Tibial nerve (tissue), 4 donors: ENCODE results near the gene ABCB4. TPM values are rescaled to one million over a fixed set of nuclear protein-coding genes. Genes with fewer than 3 reads are reported as not detected.
A peak's percentile ranks its signal among the peaks of the same experiment; 100 is the strongest.

Source experiments
- DNase-seq, 2 donors: peaks; one replicate each; pipeline ENCODE4 v3.0.0-alpha.2; 2019; ENCODE audit warnings: low spot score in 2 of 2
- H3K27ac ChIP-seq, 4 donors: fragments of 200-600 bp; sonication (generic) in 3 of 4; one replicate each; pipeline ENCODE4 v1.5.1; 2017 to 2019; ENCODE audit warnings: mild to moderate bottlenecking in 1 of 4
- H3K27me3 ChIP-seq, 2 donors: fragments of 200-600 bp; sonication (generic) in 1 of 2; one replicate each; pipeline versions ENCODE4 v1.5.1 to v1.6.0; 2017 to 2019
- H3K36me3 ChIP-seq, 3 donors: fragments of 200-600 bp; sonication (generic); one replicate each; pipeline ENCODE4 v1.5.1; 2018 to 2019
- H3K4me1 ChIP-seq, 4 donors: fragments of 200-600 bp; sonication (generic) in 3 of 4; one replicate each; pipeline ENCODE4 v1.5.1; 2017 to 2019
- H3K4me3 ChIP-seq, 4 donors: fragments of 200-600 bp; sonication (generic) in 3 of 4; one replicate each; pipeline ENCODE4 v1.5.1; 2017 to 2019; ENCODE audit warnings: mild to moderate bottlenecking in 1 of 4, moderate library complexity in 1 of 4
- H3K9me3 ChIP-seq, 4 donors: fragments of 200-600 bp; sonication (generic) in 3 of 4; one replicate each; pipeline ENCODE4 v1.5.1; 2017 to 2019
- EP300 ChIP-seq, 2 donors: sonication (generic); formaldehyde crosslinking; IDR thresholded peaks; one replicate each; pipeline ENCODE4 v1.6.1; 2017; ENCODE audit warnings: antibody characterized with exemption in 2 of 2, mild to moderate bottlenecking in 1 of 2
- POLR2A ChIP-seq, 2 donors: fragments of 450-650 bp; IDR thresholded peaks; one replicate each; pipeline ENCODE4 v1.6.1; 2017; ENCODE audit warnings: antibody characterized with exemption in 2 of 2, mild to moderate bottlenecking in 2 of 2, moderate library complexity in 2 of 2
- WGBS, 2 donors: methylation state at CpG; one replicate each; pipeline ENCODE4 v1.1.5; 2018; 5-methylcytosine and 5-hydroxymethylcytosine counted together
- total RNA-seq, 4 donors: library from RNA; depleted of rRNA; stranded (reverse); fragments of >200 nt; gene quantifications; one replicate each; pipeline ENCODE4 v1.1.0, GENCODE V29; 2016
- TF ChIP-seq, protein P1 (sequence below), 5 experiments: fragments of 200-600 bp in 3 of 5; fragments of 450-650 bp in 2 of 5; sonication (generic) in 3 of 5; IDR thresholded peaks; one replicate each; pipeline ENCODE4 v1.5.1; 2016 to 2019; ENCODE audit warnings: antibody characterized with exemption in 5 of 5, mild to moderate bottlenecking in 3 of 5, moderate library complexity in 2 of 5

ABCB4 gene
- total RNA-seq, 4 donors from 2014 or later = 0.42 to 2.0 (median 1.00) TPM

- 90 to 97% methylated on average over 2 of the region's 2 CpGs for WGBS, 2 donors
- Histone ChIP-seq H3K36me3 (no peaks in the 10 kb centered on the region), H3K4me1 (no peaks in the 10 kb centered on the region), H3K4me3 (no peak overlapping the region), H3K27ac (no peak overlapping the region), H3K27me3 (no peaks in the 10 kb centered on the region), H3K9me3 (no peaks in the 10 kb centered on the region)
- no peak for DNase-seq
- no peak for TF ChIP-seq EP300 (IDR thresholded peaks at IDR 0.05)
These were observed 15.5 kb downstream of the ABCB4 start for GRCh38 chr7:87459941-87460340.

GRCh38 chr7:87458148-87458547 is 17.3 kb downstream of the ABCB4 start:
- Histone ChIP-seq H3K9me3 (no peaks in the 10 kb centered on the region), H3K27me3 (no peaks in the 10 kb centered on the region), H3K4me1 (no peaks in the 10 kb centered on the region), H3K4me3 (no peak overlapping the region), H3K36me3 (no peaks in the 10 kb centered on the region), H3K27ac (peak overlapping the region in 1 of 4 donors; percentile 19)
- WGBS, 2 donors = 45% methylated on average over 3 of the region's 3 CpGs
- DNase-seq = no peak
- TF ChIP-seq POLR2A (IDR thresholded peaks at IDR 0.05) = no peak

- no peak overlapping the region for H3K27ac ChIP-seq
- WGBS, 2 donors = 52 to 60% methylated on average over 2 of the region's 2 CpGs
- no peaks in the 10 kb centered on the region for H3K27me3 ChIP-seq
- H3K9me3 ChIP-seq = no peaks in the 10 kb centered on the region
- no peaks in the 10 kb centered on the region for H3K36me3 ChIP-seq
- no peaks in the 10 kb centered on the region for H3K4me1 ChIP-seq
- DNase-seq = no peak
- TF ChIP-seq EP300 (IDR thresholded peaks at IDR 0.05) = no peak
- no peak for TF ChIP-seq POLR2A (IDR thresholded peaks at IDR 0.05)
- TF ChIP-seq, protein P1, sequence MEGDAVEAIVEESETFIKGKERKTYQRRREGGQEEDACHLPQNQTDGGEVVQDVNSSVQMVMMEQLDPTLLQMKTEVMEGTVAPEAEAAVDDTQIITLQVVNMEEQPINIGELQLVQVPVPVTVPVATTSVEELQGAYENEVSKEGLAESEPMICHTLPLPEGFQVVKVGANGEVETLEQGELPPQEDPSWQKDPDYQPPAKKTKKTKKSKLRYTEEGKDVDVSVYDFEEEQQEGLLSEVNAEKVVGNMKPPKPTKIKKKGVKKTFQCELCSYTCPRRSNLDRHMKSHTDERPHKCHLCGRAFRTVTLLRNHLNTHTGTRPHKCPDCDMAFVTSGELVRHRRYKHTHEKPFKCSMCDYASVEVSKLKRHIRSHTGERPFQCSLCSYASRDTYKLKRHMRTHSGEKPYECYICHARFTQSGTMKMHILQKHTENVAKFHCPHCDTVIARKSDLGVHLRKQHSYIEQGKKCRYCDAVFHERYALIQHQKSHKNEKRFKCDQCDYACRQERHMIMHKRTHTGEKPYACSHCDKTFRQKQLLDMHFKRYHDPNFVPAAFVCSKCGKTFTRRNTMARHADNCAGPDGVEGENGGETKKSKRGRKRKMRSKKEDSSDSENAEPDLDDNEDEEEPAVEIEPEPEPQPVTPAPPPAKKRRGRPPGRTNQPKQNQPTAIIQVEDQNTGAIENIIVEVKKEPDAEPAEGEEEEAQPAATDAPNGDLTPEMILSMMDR (IDR thresholded peaks at IDR 0.05) = no peak
- no peak overlapping the region for H3K4me3 ChIP-seq
These were observed 19.2 kb downstream of the ABCB4 start for GRCh38 chr7:87456247-87456646.

DNA sequence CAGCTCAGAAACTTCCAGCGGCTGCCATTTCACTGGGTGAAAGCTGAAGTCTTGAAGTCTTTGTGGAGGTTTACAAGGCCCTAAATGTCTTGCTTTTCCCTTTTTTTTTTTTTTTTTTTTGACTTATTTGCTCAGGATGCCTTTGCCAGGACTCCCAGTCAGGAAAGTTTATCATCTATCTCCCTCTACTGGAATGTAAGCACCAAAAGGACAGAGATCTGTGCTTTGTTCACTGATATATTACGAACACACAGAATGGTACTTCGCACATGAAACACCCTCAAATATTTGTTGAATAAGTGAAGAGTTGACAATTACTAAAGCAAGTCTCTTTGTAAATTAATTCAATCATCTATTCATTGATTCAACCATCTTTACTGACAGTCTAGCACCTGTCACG is 23.2 kb downstream of the ABCB4 start:
- Histone ChIP-seq H3K27me3 (no peaks in the 10 kb centered on the region), H3K27ac (no peak overlapping the region), H3K4me1 (no peaks in the 10 kb centered on the region), H3K36me3 (no peaks in the 10 kb centered on the region), H3K9me3 (no peaks in the 10 kb centered on the region), H3K4me3 (no peak overlapping the region)
- WGBS, 2 donors = 85 to 86% methylated on average over 4 of the region's 4 CpGs
- DNase-seq = no peak
- no peak for TF ChIP-seq EP300 (IDR thresholded peaks at IDR 0.05)
- TF ChIP-seq POLR2A (IDR thresholded peaks at IDR 0.05) = no peak
- TF ChIP-seq, protein P1 (IDR thresholded peaks at IDR 0.05) = no peak

GRCh38 chr7:87451187-87451586 is 24.3 kb downstream of the ABCB4 start:
- Histone ChIP-seq H3K4me1 (no peaks in the 10 kb centered on the region), H3K27ac (no peak overlapping the region), H3K9me3 (no peaks in the 10 kb centered on the region), H3K27me3 (no peaks in the 10 kb centered on the region), H3K4me3 (no peak overlapping the region), H3K36me3 (no peaks in the 10 kb centered on the region)
- no peak for DNase-seq
- WGBS, 2 donors = 95% methylated on average over 4 of the region's 4 CpGs
- TF ChIP-seq EP300 (IDR thresholded peaks at IDR 0.05) (no peak), POLR2A (IDR thresholded peaks at IDR 0.05) (no peak)
- TF ChIP-seq, protein P1 (IDR thresholded peaks at IDR 0.05) = no peak

DNA sequence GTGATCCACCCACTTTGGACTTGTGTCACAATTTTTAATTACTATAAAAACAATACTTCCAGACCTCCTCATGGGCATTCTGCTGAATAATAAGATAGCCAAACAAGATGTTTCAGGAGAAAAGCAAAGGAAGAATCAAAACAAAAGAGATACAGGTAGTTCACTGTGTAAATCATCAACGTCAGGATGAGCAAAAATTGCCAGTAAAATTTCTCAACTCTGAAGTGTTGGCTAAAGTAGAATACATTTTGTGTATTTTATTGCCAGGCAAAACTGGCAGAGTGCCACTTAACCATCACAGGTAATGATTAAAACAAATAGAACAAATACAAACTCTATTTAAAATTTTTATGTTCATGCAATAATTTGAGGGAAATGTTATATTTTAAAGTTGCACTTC is 24.8 kb downstream of the ABCB4 start:
- no peak overlapping the region for H3K4me3 ChIP-seq
- H3K27me3 ChIP-seq = no peaks in the 10 kb centered on the region
- H3K36me3 ChIP-seq = no peaks in the 10 kb centered on the region
- no peaks in the 10 kb centered on the region for H3K9me3 ChIP-seq
- no peak overlapping the region for H3K27ac ChIP-seq
- TF ChIP-seq EP300 (IDR thresholded peaks at IDR 0.05) = no peak
- TF ChIP-seq, protein P1 (IDR thresholded peaks at IDR 0.05) = no peak
- TF ChIP-seq POLR2A (IDR thresholded peaks at IDR 0.05) = no peak
- DNase-seq = no peak
- WGBS, 2 donors = 83 to 89% methylated on average over 1 of the region's 1 CpG
- H3K4me1 ChIP-seq = no peaks in the 10 kb centered on the region
